GM13977 (cell line): ENCODE results near the gene OR2A14.

Source experiments
- DNase-seq: peaks from one replicate; pipeline ENCODE4 v3.0.0; 2012; ENCODE audit warnings: low spot score
- CTCF ChIP-seq: IDR thresholded peaks from 2 replicates; pipeline ENCODE4 v1.5.1; 2012; ENCODE audit warnings: mild to moderate bottlenecking, control low read depth; ENCODE audit not compliant: insufficient read depth; ENCODE audit errors: extremely low read depth, missing control alignments
- in situ Hi-C: fragments of 300-500 bp; cut with MboI; formaldehyde crosslinking; loops from one replicate; pipeline ENCODE4 v1.12.0; 2022; ENCODE audit warnings: low sequenced_read_pairs, low pct_unique_long_range_greater_than_20kb, mixed read lengths, inconsistent platforms; ENCODE audit not compliant: unreplicated experiment

OR2A14 gene

GRCh38 chr7:144098776-144099175, 24.2 kb upstream of the OR2A14 start:
- in situ Hi-C loops = no loop called here
- no peak for TF ChIP-seq CTCF
- DNase-seq = no peak

GRCh38 chr7:144100607-144101006, 22.4 kb upstream of the OR2A14 start:
- in situ Hi-C loops = no loop called here
- DNase-seq = no peak
- no peak for TF ChIP-seq CTCF

GRCh38 chr7:144102041-144102440, 20.9 kb upstream of the OR2A14 start:
- no peak for TF ChIP-seq CTCF
- in situ Hi-C loops = no loop called here
- no peak for DNase-seq

GRCh38 chr7:144105211-144105610, 17.8 kb upstream of the OR2A14 start:
- in situ Hi-C loops = no loop called here
- TF ChIP-seq CTCF = no peak
- no peak for DNase-seq

GRCh38 chr7:144109283-144109682, 13.7 kb upstream of the OR2A14 start, which contains the start of gene OR2A2:
OR2A2 (plus strand) TSS chr7:144109583; CDS start chr7:144109583, 0 bp downstream.
- DNase-seq = no peak
- in situ Hi-C loops = no loop called here
- no peak for TF ChIP-seq CTCF

GRCh38 chr7:144110272-144110671, 12.7 kb upstream of the OR2A14 start:
- no peak for TF ChIP-seq CTCF
- DNase-seq = no peak
- in situ Hi-C loops = no loop called here

- in situ Hi-C loops = no loop called here
- no peak for DNase-seq
- TF ChIP-seq CTCF = no peak
Measured at GRCh38 chr7:144113651-144114050, 9.3 kb upstream of the OR2A14 start.
